Astrocyte (in vitro differentiated cells and primary cell): ENCODE data around the gene FUT8. TPM values are rescaled to one million over a fixed set of nuclear protein-coding genes. Genes with fewer than 3 reads are reported as not detected.

Source experiments
- DNase-seq: peaks from one replicate; pipeline ENCODE4 v3.0.0-alpha.2; 2010; ENCODE audit warnings: low read depth
- FAIRE-seq: peaks from 2 replicates; lab custom pipeline; 2011; peaks lifted over from hg19 to GRCh38; lab: Jason Lieb, UNC
- H2AFZ ChIP-seq: 2 replicates; pipeline ENCODE4 v1.6.0; 2012; ENCODE audit warnings: low read depth, low read length, inconsistent platforms
- H3K27ac ChIP-seq: 2 replicates; pipeline ENCODE4 v1.5.1; 2011; ENCODE audit warnings: low read depth, low read length, inconsistent platforms
- H3K27me3 ChIP-seq: 2 replicates; pipeline ENCODE4 v1.6.0; 2011; ENCODE audit warnings: low read length, inconsistent platforms; ENCODE audit not compliant: insufficient read depth
- H3K36me3 ChIP-seq: 2 replicates; pipeline ENCODE4 v1.5.1; 2011; ENCODE audit warnings: low read length, inconsistent platforms; ENCODE audit not compliant: insufficient read depth
- H3K4me1 ChIP-seq: 2 replicates; pipeline ENCODE4 v1.5.1; 2011; ENCODE audit warnings: low read length, inconsistent platforms; ENCODE audit not compliant: insufficient read depth
- H3K4me2 ChIP-seq: 2 replicates; pipeline ENCODE4 v1.6.0; 2012; ENCODE audit warnings: low read length, inconsistent platforms
- H3K4me3 ChIP-seq: 2 replicates; pipeline ENCODE4 v1.5.1; 2011; ENCODE audit warnings: low read depth, mild to moderate bottlenecking, low read length, inconsistent platforms; ENCODE audit not compliant: insufficient read depth
- H3K79me2 ChIP-seq: 2 replicates; pipeline ENCODE4 v1.6.0; 2012; ENCODE audit warnings: mild to moderate bottlenecking, low read length, inconsistent platforms; ENCODE audit not compliant: insufficient read depth
- H3K9ac ChIP-seq: 2 replicates; pipeline ENCODE4 v1.6.0; 2012; ENCODE audit warnings: mild to moderate bottlenecking, low read length, inconsistent platforms
- H3K9me3 ChIP-seq: 2 replicates; pipeline ENCODE4 v1.5.1; 2012; ENCODE audit warnings: low read depth, mild to moderate bottlenecking, low read length, inconsistent platforms; ENCODE audit not compliant: insufficient read depth
- H4K20me1 ChIP-seq: 2 replicates; pipeline ENCODE4 v1.6.0; 2012; ENCODE audit warnings: low read length, inconsistent platforms; ENCODE audit not compliant: insufficient read depth
- H3K27ac Mint-ChIP-seq: one replicate; pipeline ENCODE4 v1.8.0; 2021; ENCODE audit warnings: mild to moderate bottlenecking, mixed read lengths; ENCODE audit not compliant: unreplicated experiment
- H3K27me3 Mint-ChIP-seq: one replicate; pipeline ENCODE4 v1.8.0; 2021; ENCODE audit warnings: low read depth, mixed read lengths; ENCODE audit not compliant: unreplicated experiment
- H3K36me3 Mint-ChIP-seq: one replicate; pipeline ENCODE4 v1.8.0; 2021; ENCODE audit warnings: low read depth, mixed read lengths; ENCODE audit not compliant: unreplicated experiment
- H3K4me1 Mint-ChIP-seq: one replicate; pipeline ENCODE4 v1.8.0; 2021; ENCODE audit warnings: low read depth, mixed read lengths; ENCODE audit not compliant: unreplicated experiment
- H3K4me3 Mint-ChIP-seq: one replicate; pipeline ENCODE4 v1.8.0; 2021; ENCODE audit warnings: mild to moderate bottlenecking, moderate library complexity, mixed read lengths; ENCODE audit not compliant: unreplicated experiment
- H3K9me3 Mint-ChIP-seq: one replicate; pipeline ENCODE4 v1.8.0; 2021; ENCODE audit warnings: mild to moderate bottlenecking, mixed read lengths; ENCODE audit not compliant: unreplicated experiment
- CTCF ChIP-seq: IDR thresholded peaks from 2 replicates; pipeline ENCODE4 v1.5.1; 2011; ENCODE audit warnings: low read depth, mild to moderate bottlenecking, inconsistent platforms, low read length, moderate library complexity; ENCODE audit not compliant: insufficient read depth
- EZH2 ChIP-seq: IDR thresholded peaks from 2 replicates; pipeline ENCODE4 v1.6.1; 2012; ENCODE audit warnings: mild to moderate bottlenecking, low read length, inconsistent platforms; ENCODE audit not compliant: insufficient read depth
- total RNA-seq: library from RNA; stranded (reverse); gene quantifications from 2 replicates; pipeline ENCODE4 v1.2.1, GENCODE V29; 2021

Gene FUT8
- total RNA-seq, 1 donor from 2014 or later, result 52.7 TPM

GRCh38 chr14:65613131-65613650 lies 200.7 kb downstream of the FUT8 start:
- H3K36me3 ChIP-seq, result no peaks in the 10 kb centered on the region
- H3K9me3 ChIP-seq, result no peaks in the 10 kb centered on the region
- Mint-ChIP-seq H3K27me3 (no peaks in the 10 kb centered on the region), H3K4me3 (no peak overlapping the region), H3K4me1 (no peaks in the 10 kb centered on the region), H3K27ac (no peak overlapping the region), H3K9me3 (no peaks in the 10 kb centered on the region), H3K36me3 (no peaks in the 10 kb centered on the region)
- no peak overlapping the region for H3K27ac ChIP-seq
- no peaks in the 10 kb centered on the region for H3K27me3 ChIP-seq
- no peak overlapping the region for H3K4me2 ChIP-seq
- no peak overlapping the region for H2AFZ ChIP-seq
- no peaks in the 10 kb centered on the region for H3K4me1 ChIP-seq
- no peak overlapping the region for H3K9ac ChIP-seq
- TF ChIP-seq CTCF (no peak), EZH2 (no peak)
- no peak for FAIRE-seq
- no peaks in the 10 kb centered on the region for H4K20me1 ChIP-seq
- no peak overlapping the region for H3K4me3 ChIP-seq
- peaks cover 15% of the 10 kb centered on the region for H3K79me2 ChIP-seq
- DNase-seq, result no peak

- Histone ChIP-seq H3K27me3 (no peaks in the 10 kb centered on the region), H2AFZ (no peak overlapping the region), H3K4me3 (no peak overlapping the region), H3K9me3 (no peaks in the 10 kb centered on the region), H3K27ac (no peak overlapping the region), H3K9ac (no peak overlapping the region), H3K36me3 (no peaks in the 10 kb centered on the region), H4K20me1 (no peaks in the 10 kb centered on the region), H3K4me1 (no peaks in the 10 kb centered on the region), H3K79me2 (no peaks in the 10 kb centered on the region), H3K4me2 (no peak overlapping the region)
- peak; percentile 50 for FAIRE-seq
- no peak overlapping the region for H3K4me3 Mint-ChIP-seq
- no peaks in the 10 kb centered on the region for H3K27me3 Mint-ChIP-seq
- H3K9me3 Mint-ChIP-seq, result no peaks in the 10 kb centered on the region
- no peak overlapping the region for H3K27ac Mint-ChIP-seq
- TF ChIP-seq EZH2, result no peak
- no peak for TF ChIP-seq CTCF
- no peaks in the 10 kb centered on the region for H3K4me1 Mint-ChIP-seq
- H3K36me3 Mint-ChIP-seq, result peaks cover 7% of the 10 kb centered on the region
- DNase-seq, result no peak
Measured at GRCh38 chr14:65618996-65619395, 206.5 kb downstream of the FUT8 start.

GRCh38 chr14:65620195-65620594 lies 207.7 kb downstream of the FUT8 start:
- no peak for FAIRE-seq
- H2AFZ ChIP-seq, result no peak overlapping the region

More at GRCh38 chr14:65620195-65620594, 207.7 kb downstream of the FUT8 start:
- DNase-seq, result no peak
- H3K9ac ChIP-seq, result no peak overlapping the region
- no peaks in the 10 kb centered on the region for H3K36me3 ChIP-seq
- no peak overlapping the region for H3K4me3 ChIP-seq
- TF ChIP-seq EZH2, result no peak
- no peak for TF ChIP-seq CTCF
- no peaks in the 10 kb centered on the region for H4K20me1 ChIP-seq
- H3K27ac ChIP-seq, result no peak overlapping the region
- H3K27me3 ChIP-seq, result no peaks in the 10 kb centered on the region
- no peaks in the 10 kb centered on the region for H3K4me1 ChIP-seq
- H3K9me3 Mint-ChIP-seq, result no peaks in the 10 kb centered on the region
- H3K4me3 Mint-ChIP-seq, result no peak overlapping the region
- no peak overlapping the region for H3K27ac Mint-ChIP-seq
- no peaks in the 10 kb centered on the region for H3K79me2 ChIP-seq
- H3K36me3 Mint-ChIP-seq, result peaks cover 7% of the 10 kb centered on the region
- no peak overlapping the region for H3K4me2 ChIP-seq
- no peaks in the 10 kb centered on the region for H3K27me3 Mint-ChIP-seq
- H3K4me1 Mint-ChIP-seq, result no peaks in the 10 kb centered on the region
- H3K9me3 ChIP-seq, result no peaks in the 10 kb centered on the region
